Motor neuron (in vitro differentiated cells): ENCODE measurements around the gene POU2AF1. TPM values are rescaled to one million over a fixed set of nuclear protein-coding genes. Genes with fewer than 3 reads are reported as not detected.
"Not testable (repeated sequence)": the region's sequence is repeated elsewhere in the genome, so short reads cannot be mapped to it uniquely, and the experiment has no call there.

Experiments
- ATAC-seq, 8 experiments: fragments of 200-7000 bp; cut with Tn5 transposase; replicated peaks in 6 of 8; 2 replicates each; pipeline ENCODE4 v1.8.0; 2021; ENCODE audit warnings: mild to moderate bottlenecking in 8 of 8, moderate library complexity in 8 of 8
- H3K27ac ChIP-seq, 2 donors: fragments of 250-450 bp; sonication (Bioruptor Pico); 2 replicates each; pipeline ENCODE4 v1.9.0; 2021; ENCODE audit warnings: antibody characterized with exemption in 2 of 2, mild to moderate bottlenecking in 2 of 2, moderate library complexity in 1 of 2
- H3K4me1 ChIP-seq, 2 donors: fragments of 250-450 bp; sonication (Bioruptor Pico); replicated peaks in 1 of 2; 2 replicates each; pipeline ENCODE4 v1.6.1; 2021; ENCODE audit warnings: antibody characterized with exemption in 2 of 2, mild to moderate bottlenecking in 2 of 2, moderate library complexity in 1 of 2
- H3K4me3 ChIP-seq, 5 donors: fragments of 250-450 bp; sonication (Bioruptor Pico); 2 replicates each; pipeline ENCODE4 v1.9.0; 2021; ENCODE audit warnings: antibody characterized with exemption in 5 of 5, mild to moderate bottlenecking in 5 of 5, moderate library complexity in 4 of 5
- WGBS, 10 experiments: fragments of 450-650 bp; shearing (Covaris generic); methylation state at CpG; one replicate each; pipeline ENCODE4 v1.0.0; 2022; 5-methylcytosine and 5-hydroxymethylcytosine counted together
- in situ Hi-C, 9 experiments: fragments of 400-800 bp; cut with MboI; loops; one replicate each; pipeline ENCODE4 v1.15.0; 2021; ENCODE audit warnings: low sequenced_read_pairs in 9 of 9, low pct_unique_long_range_greater_than_20kb in 2 of 9; ENCODE audit not compliant: unreplicated experiment in 9 of 9
- total RNA-seq, 8 experiments: library from RNA; unstranded; fragments of 300-600 nt; gene quantifications; 2 replicates each; pipeline versions ENCODE4 v1.2.3 to v1.2.4, GENCODE V29; 2022

Gene POU2AF1
- total RNA-seq, 8 experiments from 2014 or later: 0.05 to 1.0 (median 0.35) TPM; not detected in 2

DNA sequence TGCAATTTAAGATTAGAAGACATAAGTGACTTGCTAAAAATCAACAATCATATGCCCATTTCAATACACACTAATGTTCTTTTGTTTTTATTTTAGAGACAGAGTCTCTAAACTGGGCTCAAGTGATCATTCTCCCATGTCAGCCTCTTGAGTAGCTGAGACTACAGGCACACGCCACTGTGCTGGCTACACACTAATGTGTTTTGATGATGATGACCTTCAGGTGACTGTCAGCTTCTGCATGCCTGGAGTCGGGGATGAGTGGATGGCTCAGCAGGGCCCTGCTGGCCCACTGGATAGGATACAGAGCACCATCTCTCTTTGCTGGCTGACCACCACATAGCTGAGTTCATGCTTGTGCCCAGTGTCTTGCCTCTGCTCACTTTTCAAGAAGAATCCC, 27.0 kb upstream of the POU2AF1 start:
- 20 to 100% (median 50%) methylated on average over 1 to 2 of the region's 2 CpGs; no CpG with 5 or more reads in 3 of the 10 experiments for WGBS, 10 experiments
- in situ Hi-C loops: no loop called here
- Histone ChIP-seq H3K4me3 (no peak overlapping the region), H3K4me1 (no peaks in the 10 kb centered on the region), H3K27ac (no peak overlapping the region)
- peak in 4 of 8 experiments; percentile 34 to 47 (median 40) for ATAC-seq

DNA sequence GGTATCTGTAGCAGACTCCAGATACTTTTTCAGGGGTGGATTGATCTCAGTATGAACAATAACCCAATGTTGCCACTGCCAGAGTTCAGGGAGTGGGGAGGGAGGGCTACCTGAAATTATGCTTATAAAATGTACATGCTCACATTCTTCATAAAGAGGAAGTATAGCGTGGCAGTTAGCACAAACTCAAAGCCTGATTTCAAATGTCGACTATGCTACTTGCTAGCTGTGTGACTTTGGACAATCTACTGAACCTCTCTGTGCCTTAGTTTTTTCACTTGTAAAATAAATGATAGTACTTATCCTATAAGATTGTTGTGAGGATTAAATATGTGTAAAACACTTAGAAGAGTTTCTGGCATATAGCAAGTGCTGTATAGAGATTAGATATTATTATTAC, 26.5 kb upstream of the POU2AF1 start:
- Histone ChIP-seq H3K27ac (no peak overlapping the region), H3K4me1 (no peaks in the 10 kb centered on the region), H3K4me3 (no peak overlapping the region)
- in situ Hi-C loops: no loop called here
- no peak for ATAC-seq
- whole genome bisulfite sequencing, 10 experiments: 60 to 100% (median 82%) methylated on average over 1 to 2 of the region's 2 CpGs; no CpG with 5 or more reads in 1 of the 10 experiments

DNA sequence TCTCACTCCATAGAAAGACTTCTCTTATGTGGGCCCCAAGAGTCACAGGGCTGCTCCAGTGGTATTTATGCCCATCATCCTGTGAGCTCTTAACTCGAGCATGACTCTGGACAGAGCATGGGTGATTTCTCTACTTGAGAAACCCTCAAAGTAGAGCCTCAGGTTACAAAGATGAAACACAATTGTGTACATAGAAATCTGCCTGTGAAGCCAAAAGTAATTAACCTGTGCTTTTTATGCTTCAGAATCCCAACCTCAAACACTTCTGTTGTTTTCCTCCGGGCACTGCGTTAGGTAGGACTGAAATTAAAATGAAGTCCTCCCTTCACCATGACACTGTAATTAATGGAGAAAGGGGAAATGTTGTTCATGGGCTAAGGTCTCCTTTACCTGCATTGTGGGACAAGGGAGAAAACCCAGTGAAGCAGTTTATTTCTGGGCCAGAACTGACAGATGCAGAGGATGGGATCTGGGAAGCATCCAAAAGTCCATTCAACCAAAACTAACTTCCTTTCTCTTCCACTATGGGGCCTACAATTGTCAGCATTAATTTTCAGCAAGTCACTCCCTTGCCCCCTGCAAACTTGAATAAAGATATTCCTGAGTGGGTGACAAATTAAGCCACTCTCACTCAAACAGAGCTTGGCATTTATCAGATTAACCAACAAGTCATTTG, 24.1 kb upstream of the POU2AF1 start:
- no peaks in the 10 kb centered on the region for H3K4me1 ChIP-seq
- no peak for ATAC-seq
- in situ Hi-C loops: no loop called here
- no peak overlapping the region for H3K27ac ChIP-seq
- no peak overlapping the region for H3K4me3 ChIP-seq
- WGBS, 10 experiments: 20 to 100% (median 88%) methylated on average over 1 to 3 of the region's 3 CpGs; no CpG with 5 or more reads in 2 of the 10 experiments

DNA sequence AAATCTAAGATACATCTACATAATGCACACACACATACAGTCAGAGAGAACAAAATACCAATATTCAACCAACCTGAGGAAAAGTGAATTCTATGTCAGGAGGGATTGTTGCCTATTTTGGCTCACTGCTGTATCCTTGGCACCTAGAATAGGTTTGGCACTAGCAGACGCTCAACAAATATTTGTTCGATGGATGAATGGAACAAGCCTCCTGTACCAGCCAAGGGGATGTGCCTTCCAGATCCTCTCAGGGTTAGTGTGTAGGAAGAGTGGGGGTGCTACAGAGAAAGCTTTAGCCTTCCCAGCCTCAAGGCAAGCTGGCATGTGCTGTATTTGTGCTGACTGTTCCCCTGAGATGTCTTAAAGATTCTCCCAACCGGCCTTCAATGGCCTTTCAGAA, 23.3 kb upstream of the POU2AF1 start:
- no peak overlapping the region for H3K27ac ChIP-seq
- 0 to 100% (median 55%) methylated on average over 1 to 2 of the region's 3 CpGs; no CpG with 5 or more reads in 2 of the 10 experiments for WGBS, 10 experiments
- in situ Hi-C loops: no loop called here
- ATAC-seq: no peak
- H3K4me1 ChIP-seq: peaks cover 0 to 4% of the 10 kb centered on the region in 2 donors
- H3K4me3 ChIP-seq: no peak overlapping the region

DNA sequence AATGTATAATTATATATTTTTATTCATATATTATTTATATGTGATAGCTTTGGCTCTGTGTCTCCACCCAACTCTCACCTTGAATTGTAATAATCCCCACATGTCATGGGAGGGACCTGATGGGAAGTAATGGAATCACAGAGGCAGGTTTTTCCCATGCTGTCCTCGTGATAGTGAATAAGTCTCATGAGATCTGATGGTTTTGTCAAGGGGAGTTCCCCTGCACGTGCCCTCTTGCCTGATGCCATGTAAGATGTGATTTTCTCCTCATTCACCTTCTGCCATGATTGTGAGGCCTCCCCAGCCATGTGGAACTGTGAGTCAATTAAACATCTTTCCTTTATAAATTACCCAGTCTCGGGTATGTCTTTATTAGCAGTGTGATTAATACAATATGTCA, 22.9 kb upstream of the POU2AF1 start:
- in situ Hi-C loops, H3K4me1 ChIP-seq, H3K4me3 ChIP-seq, H3K27ac ChIP-seq, ATAC-seq: not testable (repeated sequence)
- 0 to 67% (median 23%) methylated on average over 1 to 3 of the region's 3 CpGs; no CpG with 5 or more reads in 5 of the 10 experiments for WGBS, 10 experiments

DNA sequence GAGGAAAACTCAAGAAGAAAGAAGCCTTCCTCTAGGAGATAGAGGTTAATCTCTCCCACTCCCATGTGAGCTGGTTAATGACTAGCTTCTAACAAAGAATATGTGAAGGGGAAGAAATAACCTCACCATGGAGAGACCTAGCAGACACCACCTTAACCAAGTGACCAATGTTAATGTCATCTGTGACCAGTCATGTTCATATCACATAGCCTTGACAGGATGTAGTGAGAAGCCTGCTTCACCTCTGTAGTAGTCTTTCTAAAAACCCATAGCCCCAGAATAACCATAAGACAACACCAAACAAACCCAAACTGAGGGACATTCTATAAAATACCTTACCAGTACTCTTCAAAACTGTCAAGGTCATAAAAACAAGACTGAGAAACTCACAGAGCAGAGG, 21.5 kb upstream of the POU2AF1 start:
- ATAC-seq: no peak
- H3K27ac ChIP-seq: no peak overlapping the region

DNA sequence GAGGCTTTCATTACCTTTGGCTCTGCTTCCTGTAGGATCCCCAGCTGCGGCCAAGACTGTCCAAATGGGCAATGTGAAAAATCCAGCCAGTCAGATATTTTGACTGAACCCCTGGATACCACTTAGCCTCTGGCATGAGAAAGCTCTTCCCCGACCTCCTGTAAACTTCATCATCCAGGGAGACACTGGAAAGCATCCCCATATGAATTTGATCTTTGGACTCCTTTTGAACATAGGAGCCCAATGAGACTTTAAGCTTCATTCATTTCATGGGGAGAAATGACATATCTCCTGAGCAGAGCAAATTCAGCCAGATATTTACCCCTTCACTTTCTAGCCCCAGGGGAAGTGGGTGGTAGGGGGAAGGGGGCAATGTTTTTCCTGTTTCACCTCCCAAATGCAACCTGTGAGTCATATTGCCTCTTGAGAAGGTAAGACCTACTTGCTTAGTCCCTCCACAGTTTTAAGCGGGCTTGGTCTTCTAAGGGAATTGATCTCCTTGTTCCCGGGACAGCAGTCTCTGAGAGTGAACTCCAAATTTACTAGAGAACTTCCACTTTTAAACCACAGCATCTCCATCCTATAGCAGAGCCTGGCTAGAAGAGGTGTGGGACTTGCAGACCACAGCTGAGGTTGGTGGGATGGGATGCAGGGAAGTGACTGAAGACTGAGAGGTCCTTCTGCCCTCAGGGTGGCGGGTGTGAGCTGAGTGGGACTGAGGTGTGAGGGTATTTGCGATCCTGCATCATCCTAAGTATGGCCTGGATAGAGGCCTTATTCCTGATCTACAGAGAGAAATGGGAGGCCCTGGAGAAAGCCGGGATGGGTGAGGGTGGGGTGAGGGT, 20.3 kb upstream of the POU2AF1 start:
- H3K4me1 ChIP-seq: peaks cover 0 to 14% of the 10 kb centered on the region in 2 donors
- in situ Hi-C loops: no loop called here
- no peak overlapping the region for H3K4me3 ChIP-seq
- WGBS, 10 experiments: 60 to 100% (median 89%) methylated on average over 1 to 5 of the region's 7 CpGs; no CpG with 5 or more reads in 3 of the 10 experiments
- no peak for ATAC-seq
- no peak overlapping the region for H3K27ac ChIP-seq

More for the DNA sequence above, 21.5 kb upstream of the POU2AF1 start:
- Histone ChIP-seq H3K4me1 (peaks cover 0 to 14% of the 10 kb centered on the region in 2 donors), H3K4me3 (no peak overlapping the region)
- in situ Hi-C loops: no loop called here

DNA sequence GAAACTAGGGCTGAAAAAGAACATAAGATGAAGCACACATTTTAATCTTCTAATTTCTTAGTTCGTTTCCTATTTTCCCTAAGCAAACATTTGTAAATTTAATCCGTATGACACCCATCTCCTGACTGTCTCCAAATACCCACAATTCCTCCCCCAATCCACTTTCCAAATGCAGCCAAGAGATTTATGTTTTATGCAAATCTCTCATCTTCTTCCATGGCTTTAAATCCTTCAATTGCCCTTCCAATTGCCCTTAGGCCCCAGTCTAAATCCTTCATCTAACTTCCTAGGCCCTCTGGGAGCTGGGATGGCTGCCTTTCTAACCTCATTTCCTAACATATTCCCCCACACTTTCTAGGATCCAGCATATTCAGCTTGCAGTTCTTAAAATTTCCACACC, 18.0 kb upstream of the POU2AF1 start:
- Histone ChIP-seq H3K27ac (no peak overlapping the region), H3K4me1 (peaks cover 0 to 14% of the 10 kb centered on the region in 2 donors), H3K4me3 (no peak overlapping the region)
- in situ Hi-C loops: no loop called here
- 0 to 83% (median 59%) methylated on average over 1 to 2 of the region's 2 CpGs; no CpG with 5 or more reads in 3 of the 10 experiments for WGBS, 10 experiments
- ATAC-seq: peak in 3 of 8 experiments; percentile 6 to 83 (median 33)

DNA sequence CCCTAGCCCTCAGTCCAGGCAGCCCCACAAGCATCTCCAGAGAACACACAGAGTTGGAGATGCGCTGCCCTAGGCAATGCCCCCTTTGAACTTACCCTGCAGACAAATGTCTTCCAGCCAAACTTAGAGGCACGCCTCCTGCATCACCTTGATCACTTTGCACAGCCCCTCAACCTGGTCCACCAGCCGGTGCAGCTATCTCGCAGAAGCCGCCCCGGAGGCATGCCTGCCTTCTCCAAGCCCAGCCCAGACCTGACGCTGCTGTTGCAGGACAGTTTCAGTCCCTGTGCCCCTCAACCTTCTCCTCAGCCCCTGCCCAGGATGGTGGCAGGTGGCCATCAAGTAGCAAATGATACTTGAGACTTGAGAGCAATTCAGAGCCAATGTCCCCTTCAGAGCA, 16.7 kb upstream of the POU2AF1 start:
- H3K4me1 ChIP-seq: peaks cover 0 to 14% of the 10 kb centered on the region in 2 donors
- no peak overlapping the region for H3K4me3 ChIP-seq
- no peak overlapping the region for H3K27ac ChIP-seq
- ATAC-seq: no peak
- in situ Hi-C loops: no loop called here
- WGBS, 10 experiments: 84 to 100% (median 91%) methylated on average over 1 to 7 of the region's 7 CpGs; no CpG with 5 or more reads in 7 of the 10 experiments

DNA sequence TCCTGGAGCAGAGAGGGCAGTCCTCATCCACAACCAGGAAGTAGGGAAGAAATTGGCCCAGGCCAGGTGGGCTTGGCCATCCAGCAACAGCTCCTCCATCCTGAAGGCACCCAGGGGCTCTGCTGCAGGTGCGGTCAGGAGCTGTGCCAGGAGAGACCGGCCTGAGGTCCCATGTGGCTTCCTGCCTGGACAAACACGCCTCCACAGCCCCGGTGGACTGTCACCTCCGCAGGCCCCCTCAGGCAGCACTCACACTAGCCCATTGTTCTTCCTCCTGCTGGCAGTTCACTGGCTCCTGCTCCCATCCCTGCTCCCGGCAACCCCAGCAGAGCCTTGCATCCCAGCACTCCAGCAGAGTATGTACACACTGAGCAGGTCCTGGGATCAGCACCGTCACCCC, 16.0 kb upstream of the POU2AF1 start:
- H3K27ac ChIP-seq: no peak overlapping the region
- H3K4me3 ChIP-seq: no peak overlapping the region
- 50 to 80% (median 57%) methylated on average over 1 to 7 of the region's 7 CpGs; no CpG with 5 or more reads in 6 of the 10 experiments for WGBS, 10 experiments
- H3K4me1 ChIP-seq: peaks cover 0 to 14% of the 10 kb centered on the region in 2 donors
- in situ Hi-C loops: no loop called here
- peak in 1 of 8 experiments; percentile 71 for ATAC-seq

DNA sequence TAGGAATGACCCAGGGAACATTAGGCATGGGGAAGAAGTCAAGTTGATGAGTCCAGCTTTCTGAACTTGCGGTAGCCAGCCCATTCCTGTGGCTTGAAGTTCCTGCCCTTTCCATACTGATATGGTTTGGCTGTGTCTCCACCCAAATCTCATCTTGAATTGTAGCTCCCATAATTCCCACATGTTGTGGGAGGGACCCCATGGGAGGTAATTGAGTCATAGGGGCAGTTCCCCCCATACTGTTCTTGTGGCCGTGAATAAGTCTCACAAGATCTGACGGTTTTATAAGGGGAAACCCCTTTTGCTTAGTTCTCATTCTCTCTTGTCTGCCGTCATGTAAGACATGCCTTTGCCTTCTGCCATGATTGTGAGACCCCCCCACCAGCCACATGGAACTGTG, 15.1 kb upstream of the POU2AF1 start:
- H3K4me3 ChIP-seq, in situ Hi-C loops, H3K27ac ChIP-seq: not testable (repeated sequence)
- H3K4me1 ChIP-seq: peaks cover 0 to 14% of the 10 kb centered on the region in 2 donors
- peak in 2 of 8 experiments; percentile 21 to 85 for ATAC-seq
- 0 to 90% (median 74%) methylated on average over 2 to 4 of the region's 4 CpGs; no CpG with 5 or more reads in 3 of the 10 experiments for WGBS, 10 experiments

DNA sequence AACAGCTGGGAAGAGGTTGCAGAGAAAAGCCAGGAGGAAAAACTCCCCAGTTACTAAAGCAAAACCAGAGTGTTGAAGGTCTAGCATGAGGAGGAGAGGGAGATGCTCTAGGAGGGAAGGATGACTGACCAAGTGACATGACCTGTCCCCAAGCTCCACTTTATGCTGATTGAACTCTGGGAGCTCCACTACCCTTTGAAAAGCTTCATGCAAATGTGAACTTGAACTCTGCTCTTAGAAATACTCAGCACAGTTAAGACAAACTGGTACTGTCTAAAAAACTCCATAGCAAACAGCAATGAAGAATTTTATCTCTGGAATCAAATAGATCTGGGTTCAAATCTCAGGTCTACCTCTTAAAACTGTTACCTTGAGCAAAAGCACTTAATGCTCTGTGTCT, 14.5 kb upstream of the POU2AF1 start:
- Histone ChIP-seq H3K27ac (no peak overlapping the region), H3K4me1 (peaks cover 0 to 14% of the 10 kb centered on the region in 2 donors), H3K4me3 (no peak overlapping the region)
- in situ Hi-C loops: no loop called here
- ATAC-seq: no peak

DNA sequence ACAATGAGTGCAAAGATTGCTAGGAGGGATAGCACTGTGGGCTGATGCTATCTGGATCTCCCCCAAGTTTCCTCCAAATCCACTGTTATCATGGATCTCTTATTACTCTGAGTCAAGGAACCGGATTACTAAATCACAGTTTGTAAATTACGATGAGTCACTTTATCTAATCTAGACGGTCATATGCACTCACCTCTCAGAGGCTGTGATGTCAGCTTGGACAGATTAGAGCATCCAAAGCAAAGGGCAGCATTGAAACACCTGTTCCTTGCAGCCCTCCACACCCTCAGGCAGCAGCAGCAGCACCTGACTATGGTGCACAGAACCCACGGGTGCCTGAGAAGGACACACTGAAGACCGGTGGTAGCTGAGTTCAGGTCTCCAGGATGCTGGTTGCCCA, 14.0 kb upstream of the POU2AF1 start:
- Histone ChIP-seq H3K4me3 (no peak overlapping the region), H3K4me1 (peaks cover 0 to 14% of the 10 kb centered on the region in 2 donors), H3K27ac (no peak overlapping the region)
- WGBS, 10 experiments: 8 to 100% (median 76%) methylated on average over 1 to 3 of the region's 5 CpGs; no CpG with 5 or more reads in 3 of the 10 experiments
- peak in 3 of 8 experiments; percentile 25 to 54 (median 32) for ATAC-seq
- in situ Hi-C loops: no loop called here
